M059J (cell line): ENCODE results near the gene ZCCHC24. TPM values are rescaled to one million over a fixed set of nuclear protein-coding genes. Genes with fewer than 3 reads are reported as not detected.
A peak's percentile ranks its signal among the peaks of the same experiment; 100 is the strongest.

Source experiments
- DNase-seq: peaks from one replicate; pipeline ENCODE4 v3.0.0-alpha.2; 2012; ENCODE audit warnings: low read depth
- total RNA-seq: library from RNA; depleted of rRNA; stranded (reverse); fragments of >200 nt; shearing (Covaris generic); gene quantifications from 2 replicates; pipeline ENCODE4 v1.2.3, GENCODE V29; 2014

The ZCCHC24 gene
- total RNA-seq, 1 experiment from 2014 or later = 18.2 TPM

GRCh38 chr10:79411546-79412495 lies 33.6 kb downstream of the ZCCHC24 start:
- DNase-seq = no peak

DNA sequence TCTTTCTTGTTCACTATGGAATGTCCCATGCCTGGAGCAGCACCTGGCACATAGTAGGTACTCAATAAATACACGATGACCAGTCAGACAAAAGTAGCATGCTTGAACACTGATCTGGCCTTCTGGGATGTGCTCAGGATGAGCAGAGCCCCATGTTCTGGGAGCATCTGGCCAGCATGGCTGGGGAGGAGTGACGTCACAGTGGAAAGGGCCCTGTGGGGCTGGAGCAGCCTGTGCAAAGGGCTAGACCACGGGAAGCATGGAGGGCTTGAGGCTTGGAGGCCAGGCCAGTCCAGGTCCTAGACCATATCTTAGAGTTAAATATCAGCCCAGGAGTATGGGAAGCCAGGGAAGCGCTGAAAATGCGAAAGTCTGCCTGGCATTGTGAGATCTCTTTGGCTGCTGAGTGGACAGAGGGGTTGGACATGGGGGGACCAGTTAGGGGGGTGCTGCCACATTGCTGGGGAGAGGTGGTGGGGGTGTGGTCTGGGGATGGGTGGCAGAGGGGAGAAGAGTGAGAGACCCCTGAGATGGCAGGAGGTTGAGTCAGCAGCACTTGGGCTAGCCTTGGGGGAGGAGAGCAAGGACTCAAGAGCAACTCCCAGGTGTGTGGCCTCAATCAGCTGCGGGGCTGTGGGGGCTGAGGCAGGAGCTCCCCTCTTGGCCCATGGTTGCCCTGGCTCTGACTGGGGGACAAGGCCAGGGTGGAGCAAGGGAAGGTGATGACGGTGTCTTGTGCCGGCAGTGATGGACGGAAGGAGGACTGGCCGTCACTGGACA lies 34.9 kb downstream of the ZCCHC24 start:
- DNase-seq = no peak

DNA sequence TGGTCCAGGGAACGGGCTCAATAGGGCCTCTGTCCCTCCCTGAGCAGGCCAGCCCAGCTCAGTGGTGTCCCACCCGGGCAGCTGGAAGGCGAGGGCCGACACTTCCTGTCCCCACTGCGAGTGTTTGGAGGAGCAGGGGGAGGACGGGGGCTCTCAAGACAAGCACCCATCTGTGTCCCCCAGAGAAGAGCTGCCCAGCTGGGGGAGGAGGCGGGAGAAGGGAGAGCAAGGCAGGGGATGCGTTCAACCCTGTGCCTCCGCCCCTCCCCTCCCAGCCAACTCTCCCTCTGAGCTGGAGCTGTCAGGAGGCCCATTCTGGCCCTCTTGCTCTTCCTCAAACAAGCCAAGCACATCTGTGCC lies 35.7 kb downstream of the ZCCHC24 start:
- no peak for DNase-seq

DNA sequence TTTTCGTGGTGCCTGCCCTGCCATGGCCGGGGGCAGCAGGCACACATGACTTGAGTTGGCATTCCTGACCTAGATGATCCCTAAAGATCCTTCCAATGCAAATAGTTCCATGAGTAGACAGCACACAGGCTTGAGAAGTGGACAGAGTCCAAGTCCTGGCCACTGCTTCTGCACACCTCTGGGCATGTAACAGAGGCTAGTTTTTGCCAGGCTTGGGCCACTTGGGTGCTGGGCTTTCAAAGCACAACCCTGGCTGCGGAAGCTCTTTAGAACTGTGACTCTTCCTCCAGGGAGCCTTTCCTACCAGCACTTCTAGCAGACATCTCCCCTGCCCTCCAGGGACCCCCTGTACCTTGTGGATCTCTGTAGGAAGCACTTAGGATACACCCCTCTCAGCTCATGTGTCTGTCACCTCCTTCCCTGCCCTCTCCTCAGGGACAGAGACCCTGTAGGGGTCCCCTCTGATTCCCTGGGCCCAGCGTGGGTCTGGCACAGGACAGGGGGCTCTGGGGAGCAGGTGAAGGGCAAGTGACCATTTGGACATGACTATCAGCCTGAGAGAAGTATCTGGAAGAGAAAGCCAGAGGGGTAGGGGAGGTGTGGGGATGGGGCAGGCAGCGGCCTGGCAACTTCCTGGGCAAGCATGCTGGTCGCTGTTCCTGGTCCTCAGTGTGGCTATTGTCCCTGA lies 36.2 kb downstream of the ZCCHC24 start:
- no peak for DNase-seq

GRCh38 chr10:79407811-79408795 lies 37.3 kb downstream of the ZCCHC24 start:
- no peak for DNase-seq

GRCh38 chr10:79407423-79407796 lies 38.0 kb downstream of the ZCCHC24 start:
- DNase-seq = no peak

DNA sequence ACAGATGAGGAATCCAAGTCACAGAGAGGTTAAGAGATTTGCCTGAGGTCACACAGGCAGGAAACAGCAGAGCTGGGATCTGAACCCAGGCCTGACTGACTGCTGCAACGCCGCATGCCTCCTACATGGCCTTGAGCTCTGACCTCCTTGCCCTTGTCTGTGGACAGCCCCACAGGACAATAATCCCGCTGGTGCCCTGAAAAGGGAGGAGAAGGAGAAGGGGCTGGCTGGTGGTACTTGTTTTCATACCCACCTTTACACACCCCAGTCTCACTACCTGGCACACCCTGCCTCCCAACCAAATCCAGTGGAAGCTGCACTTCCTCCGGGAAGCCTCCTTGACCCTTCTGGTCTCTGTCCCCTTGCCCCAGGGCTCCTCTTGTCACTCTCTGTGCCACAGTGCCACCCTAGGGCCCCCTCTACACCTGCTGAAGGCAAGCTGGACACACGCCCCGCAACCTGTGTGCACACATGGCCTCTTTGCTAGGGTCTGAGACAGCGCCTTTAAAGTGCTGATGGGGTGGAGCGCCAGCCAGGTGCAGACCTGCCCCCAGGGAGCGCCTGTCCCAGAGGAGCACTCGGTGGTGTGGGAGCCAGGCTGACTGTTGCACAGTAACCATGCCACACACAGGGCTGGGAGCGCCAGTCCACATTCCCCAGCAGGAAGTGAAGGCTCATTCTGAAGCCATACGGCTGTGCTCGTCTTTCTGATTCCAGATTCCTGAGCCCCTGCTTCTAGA lies 38.6 kb downstream of the ZCCHC24 start:
- DNase-seq = no peak

GRCh38 chr10:79405995-79406515 lies 39.4 kb downstream of the ZCCHC24 start:
- no peak for DNase-seq

DNA sequence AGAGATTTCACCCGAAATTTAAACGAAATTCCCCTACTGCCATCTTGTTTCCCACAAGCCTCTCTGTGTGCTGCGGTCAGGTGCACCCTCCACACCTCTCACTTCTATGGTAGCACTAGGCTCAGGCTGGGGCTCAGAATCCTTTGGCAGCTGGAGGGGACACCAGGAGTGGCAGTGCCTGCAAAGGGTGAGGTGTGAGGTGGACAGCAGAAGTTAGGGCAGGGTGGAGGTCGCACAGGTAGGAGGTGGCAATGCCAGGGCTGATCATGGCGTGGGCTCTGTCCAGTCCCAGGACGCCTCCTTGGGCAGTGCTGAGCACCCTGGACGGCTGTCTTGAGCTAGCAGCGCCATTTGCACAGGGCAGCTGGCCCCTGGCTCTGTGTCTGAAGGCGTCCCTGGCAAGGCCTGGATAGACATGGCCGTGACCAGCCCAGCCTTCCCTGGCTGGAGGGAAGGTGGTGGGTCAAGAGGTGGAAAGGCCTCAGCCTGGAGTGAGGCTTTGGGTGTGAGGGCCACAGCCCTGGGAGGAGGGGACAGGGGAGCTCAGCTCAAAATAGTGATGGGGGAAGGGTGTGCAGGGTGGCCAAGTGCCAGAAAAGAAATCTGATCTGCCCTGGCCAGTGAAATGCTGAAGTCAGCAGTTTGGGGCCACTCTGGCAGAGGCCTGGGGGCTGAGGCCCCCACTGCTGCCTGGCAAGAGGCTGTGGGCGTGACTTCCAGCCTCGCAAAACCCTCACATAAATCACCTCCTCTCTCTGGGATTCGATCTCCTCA lies 40.0 kb downstream of the ZCCHC24 start:
- DNase-seq = peak; percentile 57

DNA sequence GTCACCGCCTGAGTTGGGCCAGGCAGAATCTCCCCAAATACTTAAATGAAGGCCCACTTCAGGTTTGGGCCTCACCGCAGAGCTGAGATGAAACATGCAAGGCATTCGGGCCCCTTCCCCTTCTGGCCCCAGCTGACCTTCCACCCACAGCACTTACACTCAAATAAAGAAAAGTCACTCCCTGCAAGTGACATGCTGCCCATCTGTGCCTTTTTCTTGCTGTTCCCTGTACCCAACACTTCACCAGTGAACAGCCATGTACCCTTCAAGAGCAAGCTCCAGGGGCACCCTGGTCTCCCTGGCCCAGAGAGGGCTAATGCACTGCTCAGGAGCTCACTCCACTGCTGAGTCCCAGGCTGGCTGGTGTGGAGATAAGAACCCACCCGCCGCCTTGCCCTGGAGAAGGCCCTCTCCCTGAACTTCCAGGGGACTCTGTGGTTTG lies 40.7 kb downstream of the ZCCHC24 start:
- DNase-seq = no peak

GRCh38 chr10:79404231-79404609 lies 41.2 kb downstream of the ZCCHC24 start:
- peak; percentile 40 for DNase-seq

- DNase-seq = peak; percentile 43
These were observed 41.8 kb downstream of the ZCCHC24 start for GRCh38 chr10:79403441-79404230.

DNA sequence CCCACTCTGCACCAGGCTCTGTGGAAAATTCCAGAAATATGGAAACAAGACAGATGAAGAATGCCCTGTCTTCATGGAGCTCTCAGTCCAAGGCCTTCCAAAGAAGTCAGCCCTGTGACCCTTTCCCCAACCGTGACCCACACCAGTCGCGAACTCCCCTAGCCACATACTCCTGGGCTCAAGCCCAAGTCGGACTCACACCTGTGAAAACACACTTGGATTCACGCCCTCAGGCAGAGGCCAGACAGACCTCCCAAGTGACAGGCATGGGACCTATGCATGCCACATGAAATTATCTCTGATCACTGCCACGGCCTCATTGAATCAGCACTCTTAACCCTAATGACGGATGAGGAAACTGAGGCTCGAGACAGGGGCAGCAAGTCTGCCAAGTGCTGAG lies 42.5 kb downstream of the ZCCHC24 start:
- peak; percentile 33 for DNase-seq

- DNase-seq = no peak
These were observed 42.8 kb downstream of the ZCCHC24 start for GRCh38 chr10:79402625-79402946.

DNA sequence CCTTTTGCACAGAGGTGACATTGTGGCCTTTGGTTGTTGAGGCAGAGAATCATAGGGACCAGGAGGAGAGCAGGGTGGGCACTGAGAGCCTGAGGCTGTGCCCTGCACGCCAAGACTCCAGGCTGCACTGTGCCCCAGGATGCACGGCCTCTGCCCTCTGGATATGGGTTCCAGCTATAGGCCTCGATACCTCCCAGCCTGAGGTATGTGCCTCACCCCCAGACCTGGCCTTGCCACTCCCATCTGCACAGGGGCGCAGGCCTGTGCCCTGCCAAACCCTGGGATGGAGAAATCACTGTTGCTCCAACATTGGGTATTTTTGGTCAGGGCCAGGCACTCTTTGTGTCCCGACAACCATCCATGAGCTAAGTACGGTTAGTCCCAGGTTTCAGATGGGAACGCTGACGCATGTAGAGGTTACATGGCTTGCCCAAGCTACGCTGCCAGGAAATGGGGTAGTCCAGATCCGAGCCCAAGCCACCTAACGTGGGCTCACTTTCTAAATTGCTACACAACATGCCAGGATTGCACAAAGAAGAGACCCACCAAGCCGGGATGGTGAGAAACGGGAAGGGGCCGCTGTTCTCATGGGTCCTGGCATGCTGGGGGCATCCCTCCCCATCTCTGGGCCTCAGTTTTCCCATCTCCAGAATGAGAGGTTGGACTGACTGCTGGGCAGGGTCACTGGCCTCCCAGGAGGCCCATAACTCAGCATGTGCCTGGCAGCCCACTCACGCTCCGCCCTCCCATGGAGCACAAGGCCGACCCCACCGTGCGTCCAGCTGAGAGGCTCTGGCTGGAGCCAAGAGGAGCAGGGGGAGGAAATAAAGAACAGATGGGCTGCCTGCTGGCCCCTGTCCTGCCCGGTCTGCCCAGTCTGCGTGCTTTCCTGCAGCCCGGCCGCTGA lies 44.2 kb downstream of the ZCCHC24 start:
- DNase-seq = no peak

DNA sequence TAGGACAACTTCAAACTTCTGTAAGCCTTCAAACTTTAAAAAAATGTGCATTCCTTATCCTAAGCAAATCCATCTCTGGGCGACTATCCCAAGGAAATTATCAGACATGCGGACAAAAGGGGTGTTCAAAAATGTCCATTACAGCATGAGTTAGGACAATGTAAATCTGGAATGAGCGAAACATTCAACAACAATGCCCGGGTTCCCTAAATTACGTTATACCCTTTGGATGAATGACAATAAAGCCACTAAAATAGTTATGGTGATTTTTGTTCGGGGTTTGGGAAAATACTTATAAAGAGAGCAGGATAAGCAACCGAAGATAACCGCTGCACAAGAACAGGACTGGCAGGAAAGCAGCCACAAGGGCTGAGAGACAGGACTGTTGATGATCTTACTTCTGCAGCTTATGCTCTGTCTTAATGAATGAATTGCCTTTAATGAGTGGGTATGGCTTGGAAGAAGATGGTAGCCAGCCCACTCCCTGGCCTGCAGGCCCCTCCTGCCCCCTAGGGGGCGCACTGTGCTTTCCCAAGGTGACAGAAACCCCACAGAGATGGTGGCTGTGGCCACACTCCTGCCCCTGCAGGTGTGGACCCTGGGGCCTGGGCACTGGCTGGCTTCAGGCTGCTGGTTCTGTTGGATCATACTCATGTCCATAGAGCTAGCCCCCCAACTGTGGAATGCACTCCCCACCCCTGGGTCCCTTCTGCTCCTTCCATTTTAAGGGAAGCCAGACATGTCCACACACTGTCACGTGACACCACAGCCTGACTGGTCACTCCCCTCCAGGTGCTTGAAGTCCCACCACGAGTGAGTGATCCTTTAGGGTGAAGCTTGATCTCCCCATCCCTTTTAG lies 45.0 kb downstream of the ZCCHC24 start:
- DNase-seq = peak; percentile 57
